Prostate gland (tissue), 2 donors: ENCODE results near the gene TNFAIP2.

Source experiments
- CTCF ChIP-seq, 4 experiments: fragments of 200-600 bp in 2 of 4; fragments of 450-650 bp in 2 of 4; sonication (generic) in 2 of 4; IDR thresholded peaks; 1 replicate in 3 of 4; 2 replicates in 1 of 4; pipeline ENCODE4 v1.5.1; 2016 to 2019; ENCODE audit warnings: antibody characterized with exemption in 4 of 4, mild to moderate bottlenecking in 2 of 4, moderate library complexity in 2 of 4
- POLR2AphosphoS5 ChIP-seq: sonication (generic); formaldehyde crosslinking; IDR thresholded peaks from one replicate; pipeline ENCODE4 v1.6.1; 2017; ENCODE audit warnings: antibody characterized with exemption

GRCh38 chr14:103107941-103108748 is 15.1 kb upstream of the TNFAIP2 start:
- TF ChIP-seq POLR2AphosphoS5, result no peak
- TF ChIP-seq CTCF (IDR thresholded peaks at IDR 0.05), result no peak
